ENCODE measurements around the gene SPCS1.
"Not testable (repeated sequence)": the region's sequence is repeated elsewhere in the genome, so short reads cannot be mapped to it uniquely, and the experiment has no call there.

The SPCS1 gene

DNA sequence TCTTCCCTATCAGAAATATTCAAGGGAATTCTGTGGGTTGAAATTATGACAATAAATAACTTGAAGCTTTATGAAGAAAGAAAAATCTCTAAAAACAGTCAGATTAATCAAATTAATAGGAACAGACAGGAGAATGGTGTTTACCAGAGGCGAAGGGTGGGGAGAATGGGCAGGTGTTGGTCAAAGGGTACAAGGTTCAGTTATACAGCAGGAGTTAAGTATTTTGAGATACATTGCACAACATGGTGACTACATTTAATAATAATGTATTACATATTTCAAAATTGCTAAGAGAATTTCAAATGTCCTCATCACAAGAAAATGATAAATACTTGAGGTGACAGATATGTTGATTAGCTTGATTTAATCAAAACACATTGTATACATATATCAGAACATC, 18.6 kb downstream of the SPCS1 start:
- in situ Hi-C loops (cut with HindIII; ENCODE audit: low sequenced_read_pairs), result no loop called here

DNA sequence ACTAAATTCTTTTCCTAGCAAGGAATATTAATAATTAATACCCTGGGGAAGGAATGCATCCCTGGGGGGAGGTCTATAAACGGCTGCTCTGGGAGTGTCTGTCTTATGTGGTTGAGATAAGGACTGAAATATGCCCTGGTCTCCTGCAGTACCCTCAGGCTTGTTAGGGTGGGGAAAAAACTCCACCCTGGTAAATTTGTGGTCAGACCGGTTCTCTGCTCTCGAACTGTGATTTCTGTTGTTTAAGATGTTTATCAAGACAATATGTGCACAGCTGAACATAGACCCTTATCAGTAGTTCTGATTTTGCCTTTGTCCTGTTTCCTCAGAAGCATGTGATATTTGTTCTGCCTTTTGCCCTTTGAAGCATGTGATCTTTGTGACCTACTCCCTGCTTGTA, 22.8 kb downstream of the SPCS1 start:
- in situ Hi-C loops (cut with HindIII; ENCODE audit: low sequenced_read_pairs), result not testable (repeated sequence)

DNA sequence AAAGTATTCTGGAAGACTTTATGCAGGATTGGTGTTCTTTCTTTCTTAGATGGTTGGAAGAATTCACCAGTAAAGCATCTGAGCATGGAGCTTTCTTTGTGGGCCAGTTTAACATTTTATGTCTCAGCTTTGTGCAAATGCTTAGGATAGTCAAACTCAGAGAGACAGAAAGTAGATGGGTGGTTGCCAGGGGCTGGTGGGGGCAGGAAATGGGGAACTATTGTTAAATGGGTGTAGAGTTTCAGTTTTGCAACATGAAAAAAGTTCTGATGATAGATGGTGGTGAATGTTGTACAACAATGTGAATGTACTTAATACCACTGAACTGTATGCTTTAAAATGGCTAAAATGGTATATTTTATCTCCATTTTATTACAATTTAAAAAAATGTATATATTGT, 24.8 kb downstream of the SPCS1 start:
- in situ Hi-C loops (cut with HindIII; ENCODE audit: low sequenced_read_pairs), result no loop called here

DNA sequence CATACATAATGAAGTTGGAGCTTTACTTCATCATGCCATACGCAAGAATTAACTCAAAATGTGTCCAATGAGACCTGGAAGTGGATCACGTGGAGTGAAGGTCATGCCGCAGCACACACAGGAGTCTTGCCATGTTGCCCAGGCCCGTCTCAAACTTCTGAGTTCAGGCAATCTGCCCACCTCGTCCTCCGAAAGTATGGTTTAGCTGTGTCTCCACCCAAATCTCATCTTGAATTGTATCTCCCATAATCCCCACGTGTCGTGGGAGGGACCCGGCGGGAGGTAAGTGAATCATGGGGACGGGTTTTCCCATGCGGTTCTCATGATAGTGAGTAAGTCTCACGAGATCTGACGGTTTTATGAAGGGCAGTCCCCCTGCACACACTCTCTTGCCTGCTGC, 25.7 kb downstream of the SPCS1 start:
- in situ Hi-C loops (cut with HindIII; ENCODE audit: low sequenced_read_pairs), result no loop called here

DNA sequence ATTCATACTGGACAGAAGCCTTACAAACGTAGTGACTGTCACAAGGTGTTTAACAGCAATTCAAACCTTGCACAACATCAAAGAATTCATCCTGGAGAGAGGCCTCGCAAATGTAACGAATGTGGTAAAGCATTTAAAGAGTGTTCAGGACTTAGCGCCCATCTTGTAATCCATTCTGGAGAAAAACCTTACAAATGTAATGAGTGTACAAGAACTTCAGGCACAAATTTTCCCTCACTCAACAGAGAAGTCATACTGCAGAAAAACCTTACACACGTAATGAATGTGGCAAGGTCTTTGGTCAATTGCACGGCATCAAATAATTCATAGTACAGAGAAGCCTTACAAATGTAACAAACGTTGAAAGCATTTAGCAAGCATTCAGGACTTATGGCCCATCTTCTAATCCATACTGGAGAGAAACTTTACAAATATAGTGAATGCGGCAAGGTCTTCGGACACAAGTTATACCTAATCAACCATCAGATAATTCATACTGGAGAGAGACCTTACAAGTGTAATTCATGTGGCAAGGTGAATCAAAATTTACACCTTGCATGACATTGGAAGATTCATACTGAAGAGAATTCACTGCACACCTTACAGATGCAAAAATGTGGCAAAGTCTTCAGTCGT, 27.5 kb downstream of the SPCS1 start:
- in situ Hi-C loops (cut with HindIII; ENCODE audit: low sequenced_read_pairs), result no loop called here

DNA sequence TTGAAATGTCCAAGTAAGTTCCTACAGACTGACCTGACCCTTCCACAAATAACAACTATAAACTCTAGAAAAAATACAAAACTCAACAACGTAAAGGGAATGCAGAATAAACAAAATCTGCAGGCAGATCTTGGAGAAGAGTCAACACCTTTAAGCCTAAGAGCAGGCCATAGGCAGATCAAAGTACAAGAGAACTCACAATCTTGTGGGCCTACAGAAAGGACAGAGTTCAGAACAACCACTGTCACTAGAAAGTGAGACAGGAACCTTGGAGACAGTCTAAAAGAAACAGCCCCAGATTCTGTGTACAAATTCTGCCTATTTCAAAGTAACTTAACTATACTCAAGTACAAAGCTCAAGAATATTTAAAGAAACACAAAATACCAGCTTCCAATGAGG, 33.8 kb downstream of the SPCS1 start:
- in situ Hi-C loops (cut with HindIII; ENCODE audit: low sequenced_read_pairs), result loop anchor here (5.0 kb wide), 2 partner anchors 62 to 98 kb away; partner anchors contain the start of gene MUSTN1

GRCh38 chr3:52742418-52743041, 36.6 kb downstream of the SPCS1 start:
- in situ Hi-C loops (cut with HindIII; ENCODE audit: low sequenced_read_pairs), result no loop called here

- in situ Hi-C loops (cut with HindIII; ENCODE audit: low sequenced_read_pairs), result no loop called here
These were observed 37.2 kb downstream of the SPCS1 start for GRCh38 chr3:52743152-52743551.

- in situ Hi-C loops (cut with HindIII; ENCODE audit: low sequenced_read_pairs), result no loop called here
These were observed 37.8 kb downstream of the SPCS1 start for GRCh38 chr3:52743721-52744120.

GRCh38 chr3:52752045-52752660, 46.2 kb downstream of the SPCS1 start:
- in situ Hi-C loops (cut with HindIII; ENCODE audit: low sequenced_read_pairs), result no loop called here

DNA sequence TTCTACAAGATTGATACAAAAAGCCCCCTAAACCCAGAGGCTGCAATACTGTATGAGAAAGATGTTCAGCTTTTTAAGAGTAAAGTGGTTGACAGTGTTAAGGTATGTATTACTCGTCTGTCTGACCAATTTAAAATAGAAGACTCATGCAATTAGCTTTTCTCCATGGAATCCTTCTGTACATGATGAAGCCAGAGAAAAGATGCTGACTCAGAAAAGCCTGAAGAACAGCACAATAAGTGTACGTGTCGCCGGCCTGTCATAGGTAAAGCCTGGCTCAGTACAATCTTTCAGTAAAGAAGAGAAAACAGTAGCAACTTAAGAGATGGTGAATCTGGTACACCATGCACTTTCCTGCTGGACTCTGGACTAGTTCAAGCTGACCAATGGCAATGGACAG, 48.5 kb downstream of the SPCS1 start:
- in situ Hi-C loops (cut with HindIII; ENCODE audit: low sequenced_read_pairs), result no loop called here

- in situ Hi-C loops (cut with HindIII; ENCODE audit: low sequenced_read_pairs), result loop anchor here (5.0 kb wide), 2 partner anchors 39 to 64 kb away; no protein-coding TSS in a partner anchor
These were observed 50.2 kb downstream of the SPCS1 start for GRCh38 chr3:52756141-52756540.

Measured in endothelial cell of hepatic sinusoid (primary cell).